GM12878 (cell line): ENCODE data around the gene LASP1. TPM values are rescaled to one million over a fixed set of nuclear protein-coding genes. Genes with fewer than 3 reads are reported as not detected.

Source experiments
- ATAC-seq: fragments of 200-7000 bp; cut with Tn5 transposase; 3 replicates; pipeline ENCODE4 v1.9.1; 2020; ENCODE audit warnings: mild to moderate bottlenecking, moderate library complexity
- BruUV-seq: library from RNA; stranded (reverse); fragments of 400-500 nt; replicated peaks from 2 replicates; lab custom pipeline; 2021; lab: Mats Ljungman, UMichigan
- CTCF ChIA-PET: fragments of 300-600 bp; sonication (Branson Sonifier 250); formaldehyde crosslinking; extraction: SDS; loops from one replicate; lab custom pipeline; 2021; ENCODE audit warnings: inconsistent platforms; lab: Yijun Ruan, JAX
- POLR2A ChIA-PET: fragments of 350-600 bp; formaldehyde crosslinking; extraction: SDS; loops from one replicate; lab custom pipeline; 2021; ENCODE audit warnings: inconsistent platforms; lab: Charles Lee
- RAD21 ChIA-PET: fragments of 300-600 bp; sonication (Branson Sonifier 250); formaldehyde crosslinking; loops from one replicate; lab custom pipeline; 2023; ENCODE audit warnings: antibody characterized with exemption; ENCODE audit not compliant: unreplicated experiment; lab: Charles Lee
- SMC1A ChIA-PET: fragments of 300-600 bp; sonication (Branson Sonifier 250); formaldehyde crosslinking; loops from one replicate; lab custom pipeline; 2023; ENCODE audit not compliant: unreplicated experiment, uncharacterized antibody; lab: Charles Lee
- DNase-seq: peaks from one replicate; pipeline ENCODE4 v3.0.0-alpha.2; 2011; ENCODE audit warnings: low read depth, low spot score
- FAIRE-seq: peaks from 3 replicates; lab custom pipeline; 2011; peaks lifted over from hg19 to GRCh38; lab: Jason Lieb, UNC
- H2AFZ ChIP-seq: 2 replicates; pipeline ENCODE4 v1.6.0; 2011; ENCODE audit warnings: low read depth, low read length, control low read depth; ENCODE audit not compliant: control insufficient read depth
- H3K27ac ChIP-seq: 2 replicates; pipeline ENCODE4 v1.5.1; 2011; ENCODE audit warnings: control low read depth; ENCODE audit not compliant: control insufficient read depth, insufficient read depth
- H3K27me3 ChIP-seq, 2 experiments: replicated peaks in 1 of 2; 2 replicates each; pipeline versions ENCODE4 v1.6.0 to v1.6.1; 2011; ENCODE audit warnings: low read length in 1 of 2; ENCODE audit not compliant: control insufficient read depth in 2 of 2, insufficient read depth in 2 of 2
- H3K36me3 ChIP-seq, 2 experiments: 2 replicates each; pipeline ENCODE4 v1.5.1; 2011; ENCODE audit warnings: low read length in 1 of 2; ENCODE audit not compliant: control insufficient read depth in 2 of 2, insufficient read depth in 2 of 2
- H3K4me1 ChIP-seq: 2 replicates; pipeline ENCODE4 v1.6.1; 2011; ENCODE audit warnings: mild to moderate bottlenecking, low read length, moderate library complexity, mixed read lengths; ENCODE audit not compliant: control insufficient read depth, insufficient read depth
- H3K4me2 ChIP-seq: 2 replicates; pipeline ENCODE4 v1.6.0; 2011; ENCODE audit warnings: control low read depth; ENCODE audit not compliant: control insufficient read depth, insufficient read depth
- H3K4me3 ChIP-seq: fragments of 200-600 bp; sonication (generic); 2 replicates; pipeline ENCODE4 v1.5.1; 2016
- H3K79me2 ChIP-seq: 2 replicates; pipeline ENCODE4 v1.6.0; 2011; ENCODE audit warnings: low read length; ENCODE audit not compliant: control insufficient read depth, insufficient read depth
- H3K9ac ChIP-seq: 2 replicates; pipeline ENCODE4 v1.8.0; 2011; ENCODE audit warnings: low read length, control low read depth, mixed read lengths; ENCODE audit not compliant: control insufficient read depth, insufficient read depth
- H3K9me3 ChIP-seq: replicated peaks from 3 replicates; pipeline ENCODE4 v1.5.1; 2011; ENCODE audit warnings: mild to moderate bottlenecking, low read length; ENCODE audit not compliant: control insufficient read depth, insufficient read depth
- H4K20me1 ChIP-seq: 2 replicates; pipeline ENCODE4 v1.6.0; 2011; ENCODE audit not compliant: control insufficient read depth, insufficient read depth
- FOS ChIP-seq: IDR thresholded peaks from 3 replicates; pipeline ENCODE4 v1.6.1; 2011; ENCODE audit warnings: borderline replicate concordance; ENCODE audit not compliant: insufficient read length; ENCODE audit errors: extremely low read depth
- MEF2A ChIP-seq: IDR thresholded peaks from 2 replicates; pipeline ENCODE4 v1.6.1; 2011; ENCODE audit warnings: low read depth, mild to moderate bottlenecking, low read length, moderate library complexity; ENCODE audit not compliant: insufficient read depth
- MTA3 ChIP-seq: IDR thresholded peaks from 2 replicates; pipeline ENCODE4 v1.6.1; 2012; ENCODE audit warnings: low read length, inconsistent platforms, borderline replicate concordance
- PML ChIP-seq: IDR thresholded peaks from 2 replicates; pipeline ENCODE4 v1.6.1; 2012; ENCODE audit warnings: low read length, inconsistent platforms
- POLR2A ChIP-seq: IDR thresholded peaks from 2 replicates; pipeline ENCODE4 v1.6.1; 2011; ENCODE audit warnings: low read depth, mild to moderate bottlenecking, low read length
- SPI1 ChIP-seq: IDR thresholded peaks from 2 replicates; pipeline ENCODE4 v1.6.1; 2011; ENCODE audit warnings: low read depth, mild to moderate bottlenecking, low read length, moderate library complexity, borderline replicate concordance; ENCODE audit not compliant: insufficient read depth
- TARDBP ChIP-seq: IDR thresholded peaks from 2 replicates; pipeline ENCODE4 v1.6.1; 2016; ENCODE audit warnings: borderline replicate concordance
- WGBS: methylation state at CpG from one replicate; pipeline ENCODE4 v1.1.6; 2016; ENCODE audit warnings: low lambda C conversion rate; ENCODE audit not compliant: insufficient replicate concordance, insufficient coverage; ENCODE audit errors: missing lambda C conversion rate; 5-methylcytosine and 5-hydroxymethylcytosine counted together
- in situ Hi-C: fragments of 300-500 bp; cut with MboI; formaldehyde crosslinking; loops from 9 replicates; pipeline ENCODE4 v1.14.3; 2018; ENCODE audit warnings: mixed read lengths
- intact Hi-C: fragments of 100-400 bp; cut with micrococcal nuclease; formaldehyde crosslinking; loops from one replicate; pipeline ENCODE4 v1.14.2; 2022; ENCODE audit not compliant: unreplicated experiment
- polyA plus RNA-seq, 11 experiments: library from polyadenylated mRNA; depleted of rRNA in 4 of 11; unstranded in 6 of 11; stranded (reverse) in 5 of 11; fragments of >200 nt; fragmentation: Nextera tagmentation in 4 of 11; fragmentation: Illumina TruSeq in 1 of 11; extraction: Ambion mirVana in 4 of 11; extraction: Trizol in 1 of 11; gene quantifications; 1 replicate in 1 of 11; 2 replicates in 10 of 11; pipeline versions ENCODE4 v1.2.1 to v1.2.3, GENCODE V29; 2011 to 2016; ENCODE audit warnings: inconsistent platforms in 2 of 11, missing spikeins in 2 of 11, low read depth in 1 of 11
- total RNA-seq, 4 experiments: library from RNA; depleted of rRNA in 3 of 4; stranded (reverse); fragments of >200 nt in 3 of 4; fragmentation: Illumina TruSeq in 1 of 4; extraction: Trizol in 1 of 4; gene quantifications; 2 replicates each; pipeline versions ENCODE4 v1.2.1 to v1.2.3, GENCODE V29; 2013 to 2021

The LASP1 gene
- total and polyA plus RNA-seq, 10 of the 15 experiments (the other 5 are each of a cell fraction or from before 2014, with no cell fraction given), result 21.0 to 114 (median 59.3) TPM

DNA sequence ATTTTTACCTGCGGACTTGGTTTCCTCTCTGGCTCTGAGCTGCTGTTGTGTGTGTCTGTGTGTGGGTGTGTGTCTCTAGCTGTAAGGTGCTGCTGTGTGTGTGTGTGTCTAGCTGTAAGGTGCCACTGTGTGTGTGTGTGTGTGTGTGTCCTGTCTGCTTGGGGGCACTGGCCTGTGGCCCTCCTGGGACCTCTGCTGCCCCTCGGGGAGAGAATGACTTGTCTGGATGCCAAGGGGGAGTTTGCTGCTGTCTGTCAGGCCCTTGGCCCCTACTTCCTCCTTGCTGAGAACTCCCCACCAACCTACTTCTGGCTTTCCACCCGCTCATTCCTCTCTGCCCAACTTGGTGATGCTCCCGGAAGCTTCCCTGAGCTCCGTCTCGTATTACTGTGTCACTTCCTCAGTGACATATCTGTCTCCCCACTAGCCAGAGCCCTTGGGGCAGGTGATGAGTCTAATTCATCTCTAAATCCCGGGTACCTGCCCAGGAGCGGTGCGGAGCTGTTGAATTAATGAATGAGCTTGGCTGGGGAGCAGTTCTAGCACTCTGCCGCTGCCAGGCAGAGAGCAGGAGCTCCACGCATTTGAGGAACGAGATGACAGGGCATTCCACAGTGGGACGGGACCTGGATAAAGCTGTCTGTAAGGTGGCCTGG lies 52.0 kb downstream of the LASP1 start:
- no peaks in the 10 kb centered on the region for H3K9me3 ChIP-seq
- ChIA-PET RAD21 (no interaction called here), SMC1A (interaction anchor here (1.5 kb wide), 1 partner anchor 68 kb away, joined by 3 read pairs; the partner anchor contains the start of gene RPL23), POLR2A (no interaction called here), CTCF (interaction anchor here (0.8 to 3.4 kb wide), 3 partner anchors 21 to 231 kb away, joined by 3 to 13 read pairs (median 4); no protein-coding TSS in a partner anchor)
- peak; percentile 12; the same call in 1 of the 3 replicates for ATAC-seq
- in situ Hi-C loops (no loop called here), intact Hi-C loops (no loop called here)
- no peaks in the 10 kb centered on the region; the same call in 1 of the 2 replicates for H4K20me1 ChIP-seq
- H3K27me3 ChIP-seq, result no peaks in the 10 kb centered on the region
- no peak overlapping the region for H3K4me3 ChIP-seq
- peaks cover 2 to 12% of the 10 kb centered on the region in 2 experiments; a peak in 3 of 4 replicates for H3K36me3 ChIP-seq
- no peak overlapping the region for H3K27ac ChIP-seq
- H2AFZ ChIP-seq, result no peak overlapping the region
- no TSS peak for BruUV-seq
- no peak overlapping the region for H3K9ac ChIP-seq
- 35% methylated on average over 13 of the region's 13 CpGs for WGBS
- FAIRE-seq, result no peak
- TF ChIP-seq MEF2A (no peak), PML (0 out of 2 replicates have a peak, but pooled peaks have one; percentile 24), TARDBP (peak; percentile 68), SPI1 (0 out of 2 replicates have a peak, but pooled peaks have one; percentile 3), FOS (no peak), POLR2A (peak; percentile 37), MTA3 (0 out of 2 replicates have a peak, but pooled peaks have one; percentile 32)
- no peak for DNase-seq
- peaks cover 2% of the 10 kb centered on the region for H3K4me1 ChIP-seq
- H3K4me2 ChIP-seq, result no peak overlapping the region
- no peaks in the 10 kb centered on the region for H3K79me2 ChIP-seq
